GM18870 (cell line): ENCODE results near the gene SRSF7.
"Not testable (repeated sequence)": the region's sequence is repeated elsewhere in the genome, so short reads cannot be mapped to it uniquely, and the experiment has no call there.

Experiments used
- ATAC-seq: cut with Tn5 transposase; IDR thresholded peaks from one replicate; pipeline ENCODE4 v1.9.1; 2021; ENCODE audit warnings: moderate library complexity; ENCODE audit not compliant: unreplicated experiment

SRSF7 gene

DNA sequence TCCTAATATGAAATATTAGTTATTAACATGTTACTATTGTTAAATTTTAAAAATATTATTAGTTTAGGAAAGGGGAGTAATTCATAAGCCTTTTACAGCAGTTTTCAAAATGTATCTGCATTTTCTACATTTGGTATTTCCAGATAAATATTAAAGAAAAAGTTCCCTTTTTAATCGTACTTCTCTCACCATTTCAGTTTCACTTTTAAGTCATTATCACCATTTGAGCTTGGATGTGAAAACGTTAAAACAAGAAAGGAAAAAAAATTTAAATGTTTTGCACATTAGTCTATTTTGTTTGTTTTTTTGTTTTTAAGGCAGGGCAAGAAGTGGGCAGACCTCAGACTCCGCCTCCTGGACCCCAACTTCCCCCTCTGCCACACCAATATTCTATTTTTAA, 3.3 kb upstream of the SRSF7 start:
- ATAC-seq: no peak

DNA sequence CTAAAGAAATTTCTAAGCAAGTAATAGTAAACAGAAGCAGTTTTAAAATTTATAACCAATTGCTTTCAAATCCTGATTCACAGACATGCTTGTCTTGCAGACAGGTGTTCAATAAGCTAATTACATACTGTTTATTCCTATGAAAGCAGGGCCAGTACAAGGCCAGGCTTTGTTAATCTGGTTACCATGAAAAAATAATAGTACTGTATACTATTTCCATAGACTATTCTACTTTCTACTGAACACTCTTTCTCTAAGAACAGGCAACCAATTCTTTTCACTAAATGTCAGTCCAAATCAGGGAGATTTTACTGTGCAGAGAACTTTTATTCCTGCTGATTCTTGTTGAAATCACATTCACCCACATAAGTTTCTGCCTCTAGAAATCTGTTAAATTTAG, 2.9 kb upstream of the SRSF7 start:
- ATAC-seq: no peak

DNA sequence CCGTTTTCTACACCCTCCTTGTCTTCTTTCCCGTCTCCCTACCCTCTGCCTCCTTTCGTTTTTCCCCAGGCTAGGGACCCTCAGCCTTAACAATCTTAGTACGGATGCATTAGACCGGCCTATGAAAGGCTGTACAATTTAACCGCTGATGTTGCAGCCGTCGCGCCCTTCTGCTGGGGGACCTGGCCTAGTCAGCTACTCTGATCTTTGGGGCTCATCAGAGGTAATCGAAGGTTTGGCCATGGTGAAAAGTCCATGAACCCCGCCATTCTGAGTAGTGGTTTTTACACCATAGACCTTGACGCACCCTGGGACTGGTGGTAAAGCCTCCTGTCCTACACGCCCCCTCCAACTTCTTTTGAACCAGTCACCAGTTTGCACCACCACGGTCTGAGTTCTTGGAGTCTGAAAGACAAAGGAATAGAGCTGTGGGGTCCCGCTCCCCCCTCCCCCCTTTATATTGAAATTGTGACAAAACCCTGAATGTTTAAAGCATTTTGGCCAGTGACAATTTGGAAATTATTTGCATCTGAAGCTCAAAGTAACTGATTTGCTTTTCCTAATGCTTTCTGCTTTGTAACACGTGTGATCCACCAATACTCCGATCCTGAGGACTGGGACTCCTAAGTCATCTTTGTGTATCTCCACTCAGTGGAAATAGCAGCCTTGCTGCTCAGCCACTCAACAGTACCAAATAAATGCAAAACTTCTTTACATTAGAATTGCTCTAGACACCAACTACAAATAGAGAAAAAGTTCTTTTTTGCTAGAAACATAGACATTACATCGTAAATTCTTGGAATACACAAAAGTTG, 642 bp upstream of the SRSF7 start:
- no peak for ATAC-seq

DNA sequence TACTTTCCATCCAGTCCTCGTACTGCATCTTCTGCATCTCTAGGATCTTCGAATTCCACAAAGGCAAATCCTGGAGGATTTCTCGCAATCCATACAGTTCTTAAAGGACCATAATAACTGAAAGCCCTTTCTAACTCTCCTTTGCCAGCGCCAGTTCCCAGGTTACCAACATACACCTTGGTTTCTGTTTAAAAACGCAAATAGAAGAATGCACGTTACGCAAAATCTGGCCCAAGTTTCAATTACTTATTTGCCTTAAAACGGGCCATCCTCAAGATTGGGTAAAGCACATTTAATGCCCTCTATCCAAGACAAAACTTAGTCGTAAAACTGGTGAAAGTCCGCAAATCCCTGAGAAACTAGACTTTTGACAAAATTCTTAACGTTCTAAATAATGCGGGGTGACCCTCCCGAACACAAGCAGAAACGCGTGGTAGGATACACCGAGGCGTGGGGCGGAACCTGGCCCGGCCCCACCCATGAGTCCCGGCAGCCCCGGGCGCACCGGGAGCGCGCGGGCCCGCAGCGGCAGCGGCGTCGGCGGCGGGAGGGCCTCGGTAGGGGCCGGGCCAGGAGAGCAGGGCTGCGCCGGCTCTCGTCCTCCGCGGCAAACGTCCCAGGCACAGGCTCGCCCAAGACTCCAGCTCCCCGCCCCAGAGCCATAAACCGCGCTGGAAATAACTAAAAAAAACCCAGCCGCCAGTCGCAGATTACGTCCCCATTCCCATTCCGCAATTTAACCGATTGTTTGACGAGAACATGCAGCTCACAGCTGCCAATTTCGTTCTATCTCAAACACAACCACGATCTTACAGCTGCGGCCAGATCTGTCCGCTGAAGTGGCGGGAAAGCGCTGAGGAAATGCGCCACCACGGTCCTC, 910 bp downstream of the SRSF7 start:
- ATAC-seq: peak; percentile 5

DNA sequence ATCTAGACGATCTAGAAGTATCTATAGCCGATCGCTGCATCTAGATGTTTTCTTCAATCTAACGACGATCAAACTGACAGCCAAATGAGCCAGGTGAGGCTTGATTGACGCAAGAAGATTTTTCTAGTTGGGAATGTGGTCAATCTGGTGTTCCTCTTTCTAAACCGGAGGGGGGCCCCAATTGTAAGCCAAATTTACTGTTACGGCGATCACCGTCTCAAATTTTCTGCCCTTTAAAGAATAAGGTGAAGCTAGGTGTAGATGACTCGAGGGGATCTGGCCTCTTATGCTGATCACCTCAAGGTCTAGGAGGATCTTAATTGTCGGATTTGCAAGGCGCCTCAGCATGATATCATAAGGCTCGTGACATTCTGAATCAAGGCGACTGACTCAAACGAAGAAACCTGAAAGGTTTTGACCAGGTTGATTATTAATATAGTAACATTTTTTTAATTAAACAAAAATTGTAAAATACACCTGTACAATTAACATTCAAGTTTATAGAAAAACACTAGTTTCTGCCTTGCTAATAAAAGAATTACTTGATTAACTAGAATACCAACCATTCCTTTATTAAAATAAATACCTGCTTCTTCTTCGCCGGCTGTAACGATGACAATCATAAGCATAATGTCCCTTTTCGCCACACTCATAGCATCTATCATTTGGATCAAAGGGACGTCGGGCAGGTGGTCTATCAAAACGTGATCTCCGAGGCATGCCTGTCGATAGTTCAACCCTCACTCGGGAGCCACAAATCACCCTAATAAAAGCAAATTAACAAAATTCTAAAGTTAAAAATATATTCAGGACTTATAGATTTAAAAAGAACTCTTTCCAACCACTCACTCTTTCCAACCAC, 2.0 kb downstream of the SRSF7 start:
- no peak for ATAC-seq

DNA sequence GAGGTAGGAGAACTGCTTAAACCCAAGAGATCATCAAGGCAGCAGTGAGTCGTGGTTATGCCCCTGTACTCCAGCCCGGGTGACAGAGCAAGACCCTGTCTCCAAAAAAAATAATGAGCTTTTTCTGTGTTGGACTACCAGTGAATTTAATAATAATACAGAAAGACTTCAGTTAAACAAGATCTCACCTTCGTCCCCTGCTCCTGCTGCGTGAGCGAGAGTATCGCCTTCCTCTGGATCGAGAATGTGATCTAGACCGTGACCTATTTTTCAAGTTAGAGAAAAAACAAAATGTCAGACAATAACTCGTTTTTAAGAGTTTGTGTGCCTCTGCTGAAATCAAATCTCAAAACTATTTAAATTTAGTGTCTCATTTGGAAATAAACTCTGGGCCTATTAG, 2.8 kb downstream of the SRSF7 start:
- no peak for ATAC-seq

DNA sequence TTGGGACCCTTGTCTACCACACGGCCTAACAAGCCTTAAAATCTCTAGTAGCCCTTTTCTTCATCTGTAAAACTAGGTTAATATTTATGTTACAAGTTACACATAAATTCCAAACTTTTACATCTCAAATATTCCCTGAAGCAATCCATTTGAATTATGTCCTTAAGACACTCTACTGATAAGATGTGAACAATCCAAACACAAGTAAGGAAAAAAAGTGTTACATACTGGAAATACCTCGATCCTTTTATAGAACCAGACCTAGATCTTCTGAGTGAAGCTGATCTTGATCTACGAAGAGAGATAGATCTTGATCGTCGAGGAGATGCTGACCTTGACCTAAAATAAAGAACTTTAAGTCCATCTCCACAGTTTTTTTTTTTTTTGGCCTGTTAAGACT, 3.3 kb downstream of the SRSF7 start:
- ATAC-seq: no peak

DNA sequence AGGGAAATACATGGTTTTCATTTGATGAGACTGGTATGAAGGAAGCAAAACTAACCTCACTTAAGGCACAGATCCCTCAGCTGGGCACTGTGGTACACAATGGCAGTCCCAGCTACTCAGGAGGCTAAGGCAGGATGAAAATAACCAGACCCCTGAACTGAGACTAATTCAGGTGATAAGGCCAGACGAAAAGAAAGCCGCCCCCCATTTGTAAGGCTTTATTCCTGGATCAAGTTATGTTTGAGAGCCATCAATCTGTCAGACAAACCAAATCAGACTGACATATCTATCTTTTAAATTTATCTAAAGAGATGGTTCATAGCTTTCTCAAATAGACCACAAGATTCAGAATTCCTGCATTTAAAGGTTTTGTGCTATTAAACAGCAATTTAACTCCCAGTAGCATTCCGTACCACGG, 4.1 kb downstream of the SRSF7 start:
- ATAC-seq: no peak

DNA sequence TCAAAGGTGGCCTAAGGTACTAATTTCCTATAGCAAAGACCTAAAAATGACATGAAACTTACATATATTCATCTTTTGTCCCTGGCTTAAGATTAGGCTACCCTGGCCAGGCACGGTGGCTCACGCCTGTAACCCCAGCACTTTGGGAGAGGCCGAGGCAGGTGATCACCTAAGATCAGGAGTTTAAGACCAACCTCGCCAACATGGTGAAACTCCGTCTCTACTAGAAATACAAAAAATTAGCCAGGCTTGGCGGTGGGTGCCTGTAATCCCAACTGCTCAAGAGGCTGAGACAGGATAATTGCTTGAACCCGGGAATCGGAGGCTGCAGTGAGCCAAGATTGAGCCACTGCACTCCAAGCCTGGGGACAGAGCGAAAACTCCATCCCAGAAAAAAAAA, 5.9 kb downstream of the SRSF7 start:
- no peak for ATAC-seq

DNA sequence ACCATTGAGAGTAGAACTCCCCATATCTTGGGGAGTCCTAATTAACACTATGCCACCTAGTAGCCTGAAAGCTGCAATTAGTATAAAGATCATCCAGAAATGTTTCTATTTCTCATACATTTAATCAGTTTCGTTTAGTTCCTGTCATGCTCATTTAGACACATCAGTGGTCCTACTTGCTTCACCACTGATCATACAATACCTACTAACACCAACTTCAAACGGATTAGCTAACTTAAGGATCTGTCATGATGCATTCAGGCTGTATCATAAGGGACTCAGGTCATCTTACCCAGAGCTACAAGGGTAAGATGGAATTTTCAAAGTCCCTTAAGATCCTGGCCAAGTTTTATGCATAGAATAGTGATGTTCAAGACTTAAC, 6.8 kb downstream of the SRSF7 start:
- ATAC-seq: no peak

DNA sequence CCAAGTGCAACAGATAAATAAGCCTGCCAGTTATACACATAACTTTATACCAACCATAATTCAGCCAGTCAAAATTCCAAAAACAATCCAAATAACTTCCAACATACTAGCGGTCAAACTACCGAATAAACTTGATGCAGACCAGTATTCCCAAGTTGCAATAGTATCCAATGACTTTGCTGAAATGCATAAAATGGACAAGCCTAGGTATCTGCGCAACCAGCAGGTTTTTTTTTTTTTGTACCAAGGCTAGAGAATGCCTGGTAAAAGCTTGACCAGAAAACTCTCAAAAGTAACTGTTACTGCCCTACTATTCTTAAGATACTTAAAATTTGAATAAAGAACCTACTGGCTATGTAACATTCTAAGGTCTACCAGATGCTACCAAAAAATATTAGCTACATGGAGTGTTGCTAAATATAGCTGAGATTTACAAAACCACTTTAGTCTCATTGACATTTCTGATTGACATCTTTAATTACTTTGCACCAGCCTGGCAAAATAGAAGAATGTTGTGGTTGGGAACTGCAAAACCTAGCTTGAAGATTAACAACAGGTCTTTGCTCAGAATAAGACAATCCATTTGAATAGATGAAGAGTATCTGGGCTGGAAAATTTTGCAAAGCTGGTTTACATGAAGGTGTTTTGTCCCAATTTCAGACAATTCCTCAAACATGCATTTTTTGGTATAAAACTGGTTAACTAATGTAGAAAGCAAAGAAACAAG, 7.3 kb downstream of the SRSF7 start:
- ATAC-seq: no peak

DNA sequence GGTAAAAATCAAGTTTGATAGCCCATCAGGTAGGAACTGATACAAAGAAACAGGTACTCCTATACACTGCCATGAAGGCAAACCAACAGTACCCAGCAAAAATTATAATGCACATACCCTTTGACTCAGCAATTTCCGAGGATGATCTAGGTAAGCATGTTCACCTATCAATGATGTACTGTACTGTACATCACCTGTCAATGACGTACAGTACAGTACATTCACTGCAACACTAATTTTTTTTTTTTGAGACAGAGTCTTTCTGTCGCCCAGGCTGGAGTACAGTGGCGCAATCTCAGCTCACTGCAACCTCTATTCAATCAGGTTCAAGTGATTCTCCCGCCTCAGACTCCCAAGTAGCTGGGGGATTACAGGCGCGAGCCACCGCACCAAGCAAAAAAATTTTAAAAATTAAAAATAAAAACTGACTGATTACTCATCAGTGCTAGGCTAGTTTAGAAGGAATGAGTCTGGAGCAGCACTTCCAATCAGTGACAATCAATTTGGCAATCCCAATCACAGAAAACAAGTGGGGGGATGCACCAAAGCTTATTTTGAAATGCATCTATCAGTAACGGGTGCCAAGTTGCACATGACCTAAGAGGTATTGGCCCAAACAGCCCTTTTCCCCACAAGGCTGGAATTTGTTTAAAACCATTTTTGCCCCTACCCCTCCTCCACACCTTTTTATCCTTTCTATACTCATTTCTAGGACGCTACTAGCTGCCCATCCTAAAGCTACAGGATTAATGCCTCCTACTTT, 8.2 kb downstream of the SRSF7 start:
- no peak for ATAC-seq

DNA sequence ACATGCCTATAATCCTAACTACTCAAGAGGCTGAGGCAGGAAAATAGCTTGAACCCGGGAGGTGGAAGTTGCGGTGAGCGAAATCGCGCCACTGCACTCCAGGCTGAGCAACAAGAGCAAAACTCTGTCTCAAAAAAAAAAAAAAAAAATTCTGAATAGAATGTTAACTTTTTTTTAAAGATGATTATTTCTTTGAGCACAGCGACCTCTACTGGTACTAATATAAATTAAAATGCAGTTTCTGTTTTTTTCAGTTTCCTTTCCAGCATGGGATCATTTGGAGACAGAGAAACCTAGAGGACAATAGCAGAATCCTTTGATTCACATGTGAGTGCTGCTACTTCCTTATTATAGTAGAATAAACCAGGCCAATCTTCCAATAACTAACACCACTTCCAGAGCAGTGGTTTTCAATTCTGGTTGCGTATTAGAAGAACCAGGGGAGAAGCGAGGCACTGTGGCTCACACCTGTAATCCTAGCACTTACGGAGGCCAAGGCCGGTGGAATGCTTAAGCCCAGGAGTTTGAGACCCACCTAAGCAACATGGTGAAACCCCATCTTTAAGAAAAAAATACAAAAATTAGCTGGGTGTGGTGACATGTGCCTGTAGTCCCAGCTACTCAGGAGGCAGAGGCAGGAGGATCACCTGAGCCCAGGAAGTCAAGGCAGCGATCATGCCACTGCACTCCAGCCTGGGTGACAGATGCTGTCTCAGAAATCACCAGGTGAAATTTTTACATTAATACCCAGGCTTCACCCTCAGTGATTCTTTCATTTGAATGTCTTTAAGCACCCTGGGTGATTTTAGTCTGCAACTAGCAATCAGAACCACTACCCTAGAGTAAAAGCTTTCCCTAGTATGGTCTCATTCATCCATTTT, 10.1 kb downstream of the SRSF7 start:
- no peak for ATAC-seq

DNA sequence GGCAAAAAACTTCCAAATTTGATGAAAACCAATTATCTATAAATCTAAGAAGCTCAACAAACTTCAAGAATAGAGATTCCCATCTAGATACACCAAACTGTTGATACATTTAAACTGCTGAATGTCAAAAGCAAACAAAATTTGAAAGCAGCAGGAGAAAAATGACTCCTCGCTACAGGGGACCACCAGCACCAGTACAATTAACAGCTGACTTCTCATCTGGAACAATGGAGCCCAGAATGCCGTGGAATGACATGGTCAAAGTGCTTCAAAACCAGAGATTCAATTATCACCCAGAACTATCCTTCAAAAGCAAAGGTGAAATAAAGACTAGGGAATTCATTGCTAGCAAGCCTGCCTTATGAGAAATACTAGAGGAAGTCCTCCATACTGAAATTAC, 11.6 kb downstream of the SRSF7 start:
- no peak for ATAC-seq

DNA sequence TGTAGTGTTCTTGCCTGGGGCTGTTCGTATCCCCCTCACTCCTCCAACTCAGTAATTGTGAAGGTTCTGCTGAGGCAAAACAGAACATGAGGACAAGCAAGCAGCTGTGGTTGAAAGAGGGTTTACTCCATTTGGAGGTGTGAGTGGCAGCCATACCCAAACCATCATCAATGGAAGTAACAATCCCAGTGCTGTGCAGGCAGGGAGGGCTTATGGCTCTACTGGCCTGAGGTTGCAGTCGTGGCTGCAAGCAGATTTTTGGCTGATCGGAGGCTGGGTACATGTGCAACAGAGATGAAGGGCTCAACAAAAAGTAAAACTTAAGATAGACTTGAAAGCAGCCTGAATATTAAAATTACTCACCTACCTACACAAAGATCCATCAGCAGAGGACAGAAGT, 13.2 kb downstream of the SRSF7 start:
- no peak for ATAC-seq

DNA sequence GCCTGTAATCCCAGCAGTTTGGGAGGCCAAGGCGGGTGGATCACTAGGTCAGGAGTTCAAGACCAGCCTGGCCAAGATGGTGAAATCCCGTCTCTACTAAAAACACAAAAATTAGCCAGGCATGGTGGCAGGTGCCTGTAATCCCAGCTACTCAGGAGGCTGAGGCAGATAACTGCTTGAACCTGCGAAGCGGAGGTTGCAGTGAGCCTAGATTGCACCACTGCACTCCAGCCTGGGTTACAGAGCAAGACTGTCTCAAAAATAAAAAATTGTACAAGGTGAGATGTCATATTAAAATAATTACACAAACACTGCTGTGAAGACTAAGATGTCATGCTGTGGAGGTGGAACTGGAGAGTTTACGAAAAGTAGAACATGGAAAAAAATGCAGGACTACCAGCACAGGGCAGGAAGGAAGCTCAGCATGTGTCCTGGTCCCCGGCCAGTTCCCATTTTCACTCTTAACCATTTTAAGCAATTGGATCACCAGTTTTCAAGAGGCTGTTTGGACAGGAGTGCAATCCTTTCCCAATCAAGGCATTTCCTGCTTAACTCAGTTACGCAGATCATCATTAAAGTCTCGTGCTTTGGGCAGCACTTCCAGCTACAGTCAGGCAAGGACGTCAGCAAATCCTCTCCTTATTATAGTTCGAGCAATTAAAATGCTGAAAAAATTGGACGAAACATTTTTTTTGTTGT, 14.0 kb downstream of the SRSF7 start:
- not testable (repeated sequence) for ATAC-seq

DNA sequence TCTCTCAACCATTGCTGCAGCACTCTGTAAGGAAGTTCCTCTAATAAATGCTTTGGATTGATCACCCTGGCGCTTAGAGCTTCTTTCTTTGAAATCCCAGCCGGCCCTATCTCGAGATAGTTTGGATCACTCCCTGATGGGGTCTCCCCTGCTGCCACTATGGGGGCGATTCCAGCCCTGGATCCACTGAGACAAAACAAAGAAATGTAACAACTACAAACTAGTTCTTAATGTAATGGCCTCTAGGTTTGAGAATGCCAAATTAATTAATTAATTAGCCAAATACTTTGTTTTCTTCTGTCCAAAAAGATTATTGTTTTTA, 15.2 kb downstream of the SRSF7 start:
- ATAC-seq: no peak

DNA sequence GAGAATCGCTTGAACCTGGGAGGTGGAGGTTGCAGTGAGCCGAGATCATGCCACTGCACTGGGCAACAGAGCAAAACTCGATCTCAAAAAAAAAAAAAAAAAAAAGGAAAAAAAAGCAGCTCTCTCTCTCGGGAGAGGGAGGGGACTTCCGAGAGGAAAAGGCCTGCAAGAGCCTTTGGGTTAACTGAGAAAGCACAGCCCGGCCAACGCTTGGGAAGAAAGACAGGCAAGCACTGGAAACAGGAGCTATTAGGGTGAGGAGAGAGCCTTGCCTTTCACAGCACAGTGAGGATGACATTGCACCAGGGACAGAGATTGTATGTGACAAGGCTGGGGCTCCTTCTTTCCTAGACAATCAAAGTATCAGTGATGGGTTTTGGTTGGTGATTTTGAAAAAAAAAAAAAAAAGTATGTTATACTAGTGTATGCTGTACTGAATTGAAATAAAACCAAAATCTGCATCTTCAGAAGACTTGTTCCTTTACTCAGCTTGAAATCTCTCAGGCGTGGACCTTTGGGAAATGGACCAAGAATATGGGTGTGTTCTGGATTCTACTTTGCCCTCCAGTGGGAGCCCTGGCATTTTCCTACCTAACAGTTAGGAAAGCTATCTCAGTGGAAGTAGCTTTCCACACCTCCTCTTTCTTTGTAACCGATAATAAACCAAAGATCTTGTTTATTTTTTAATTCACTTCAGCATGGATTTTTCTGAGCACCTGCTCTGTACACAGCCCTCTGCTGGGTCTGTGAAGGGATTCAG, 16.7 kb downstream of the SRSF7 start:
- ATAC-seq: no peak
